H1 (cell line): Measurements from ENCODE around the gene WDR53. TPM values are rescaled to one million over a fixed set of nuclear protein-coding genes. Genes with fewer than 3 reads are reported as not detected.

Experiments
- CTCF ChIA-PET: fragments of 300-600 bp; sonication (Branson Sonifier 250); formaldehyde crosslinking; loops from one replicate; lab custom pipeline; 2021; ENCODE audit not compliant: partially characterized antibody; lab: Charles Lee
- POLR2A ChIA-PET: fragments of 300-600 bp; sonication (Branson Sonifier 250); formaldehyde crosslinking; loops from one replicate; lab custom pipeline; 2021; ENCODE audit warnings: inconsistent platforms; ENCODE audit not compliant: partially characterized antibody; lab: Charles Lee
- DNase-seq, 2 experiments: peaks; one replicate each; pipeline versions ENCODE4 v3.0.0 to v3.0.0-alpha.2; 2010 to 2022; ENCODE audit warnings: low spot score in 2 of 2, low read depth in 1 of 2, mixed read lengths in 1 of 2
- FAIRE-seq: peaks from 2 replicates; lab custom pipeline; 2011; peaks lifted over from hg19 to GRCh38; lab: Jason Lieb, UNC
- H2AFZ ChIP-seq: 2 replicates; pipeline ENCODE4 v1.8.1; 2012; ENCODE audit warnings: low read length, inconsistent platforms
- H2AK5ac ChIP-seq: 2 replicates; pipeline ENCODE4 v1.6.1; 2013; ENCODE audit warnings: low read depth, low read length
- H2BK120ac ChIP-seq: replicated peaks from 2 replicates; pipeline ENCODE3; 2013; ENCODE audit warnings: low read depth, low read length, inconsistent platforms
- H2BK12ac ChIP-seq: 2 replicates; pipeline ENCODE4 v1.6.1; 2013; ENCODE audit warnings: low read depth, low read length
- H2BK15ac ChIP-seq: 2 replicates; pipeline ENCODE4 v1.6.1; 2013; ENCODE audit warnings: low read length
- H2BK20ac ChIP-seq: 2 replicates; pipeline ENCODE4 v1.6.1; 2013; ENCODE audit warnings: low read length
- H2BK5ac ChIP-seq: 2 replicates; pipeline ENCODE4 v1.6.1; 2013; ENCODE audit warnings: low read depth, low read length
- H3K14ac ChIP-seq: 2 replicates; pipeline ENCODE4 v1.6.1; 2013; ENCODE audit warnings: inconsistent platforms; ENCODE audit not compliant: insufficient read length
- H3K18ac ChIP-seq: 2 replicates; pipeline ENCODE4 v1.6.1; 2013; ENCODE audit warnings: low read length; ENCODE audit errors: extremely low read depth
- H3K23ac ChIP-seq: 2 replicates; pipeline ENCODE4 v1.6.1; 2013; ENCODE audit warnings: inconsistent platforms; ENCODE audit not compliant: insufficient read length
- H3K23me2 ChIP-seq: 2 replicates; pipeline ENCODE4 v1.6.1; 2013; ENCODE audit warnings: low read depth, low read length
- H3K27ac ChIP-seq: 2 replicates; pipeline ENCODE4 v1.6.1; 2011; ENCODE audit warnings: low read depth, low read length, inconsistent platforms
- H3K27me3 ChIP-seq, 4 experiments: replicated peaks in 1 of 4; 1 replicate in 1 of 4; 2 replicates in 3 of 4; pipeline versions ENCODE4 v1.6.1 to v1.8.1; 2011 to 2013; ENCODE audit warnings: low read length in 3 of 4, mild to moderate bottlenecking in 3 of 4, inconsistent platforms in 2 of 4, mixed read lengths in 2 of 4, moderate library complexity in 1 of 4; ENCODE audit not compliant: control insufficient read depth in 3 of 4, insufficient read depth in 3 of 4; ENCODE audit errors: extremely low read depth in 1 of 4
- H3K36me3 ChIP-seq, 4 experiments: 2 replicates each; pipeline versions ENCODE4 v1.6.1 to v1.8.1; 2011 to 2013; ENCODE audit warnings: mild to moderate bottlenecking in 4 of 4, low read length in 3 of 4, moderate library complexity in 2 of 4, control low read depth in 1 of 4, inconsistent platforms in 1 of 4; ENCODE audit not compliant: insufficient read depth in 4 of 4, control insufficient read depth in 2 of 4
- H3K4ac ChIP-seq: replicated peaks from 2 replicates; pipeline ENCODE3; 2013; ENCODE audit warnings: low read length, low read depth, mixed read lengths, inconsistent platforms; ENCODE audit not compliant: insufficient read length
- H3K4me1 ChIP-seq, 4 experiments: replicated peaks in 1 of 4; 1 replicate in 1 of 4; 2 replicates in 3 of 4; pipeline versions ENCODE4 v1.6.1 to v1.8.1; 2011 to 2013; ENCODE audit warnings: low read length in 3 of 4, inconsistent platforms in 2 of 4, mixed read lengths in 1 of 4; ENCODE audit not compliant: insufficient read depth in 4 of 4, control insufficient read depth in 3 of 4
- H3K4me2 ChIP-seq, 2 experiments: 2 replicates each; pipeline versions ENCODE4 v1.6.1 to v1.8.1; 2011 to 2013; ENCODE audit warnings: low read depth in 2 of 2, low read length in 2 of 2, control low read depth in 1 of 2, inconsistent platforms in 1 of 2, mild to moderate bottlenecking in 1 of 2; ENCODE audit not compliant: insufficient read depth in 1 of 2
- H3K4me3 ChIP-seq, 4 experiments: fragments of 200-600, 300-600 bp in 1 of 4; sonication (generic), shearing (Covaris generic), sonication (Bioruptor Twin) in 1 of 4; 2 replicates each; pipeline versions ENCODE4 v1.5.1 to v1.8.1; 2011 to 2016; ENCODE audit warnings: low read length in 4 of 4, low read depth in 3 of 4, control low read depth in 2 of 4, inconsistent platforms in 2 of 4, mild to moderate bottlenecking in 2 of 4, mixed read lengths in 1 of 4, moderate library complexity in 1 of 4; ENCODE audit not compliant: insufficient read depth in 2 of 4; ENCODE audit errors: extremely low read depth in 1 of 4
- H3K56ac ChIP-seq: replicated peaks from 2 replicates; pipeline ENCODE3; 2013; ENCODE audit warnings: low read depth, mild to moderate bottlenecking, mixed read lengths, low read length, inconsistent platforms; ENCODE audit not compliant: insufficient read length
- H3K79me1 ChIP-seq: 2 replicates; pipeline ENCODE4 v1.6.1; 2013; ENCODE audit warnings: low read depth, low read length, control low read depth
- H3K79me2 ChIP-seq, 2 experiments: 2 replicates each; pipeline versions ENCODE4 v1.6.1 to v1.8.1; 2012 to 2013; ENCODE audit warnings: low read length in 2 of 2, mild to moderate bottlenecking in 2 of 2, inconsistent platforms in 1 of 2; ENCODE audit not compliant: insufficient read depth in 2 of 2, control insufficient read depth in 1 of 2
- H3K9ac ChIP-seq, 4 experiments: replicated peaks in 1 of 4; 1 replicate in 1 of 4; 2 replicates in 3 of 4; pipeline versions ENCODE4 v1.6.1 to v1.8.1; 2011 to 2013; ENCODE audit warnings: low read depth in 3 of 4, low read length in 3 of 4, control low read depth in 2 of 4, mild to moderate bottlenecking in 2 of 4, moderate library complexity in 2 of 4, inconsistent platforms in 1 of 4; ENCODE audit errors: extremely low read depth in 1 of 4
- H3K9me3 ChIP-seq, 2 experiments: 2 replicates each; pipeline versions ENCODE4 v1.6.1 to v1.8.1; 2012 to 2013; ENCODE audit warnings: mild to moderate bottlenecking in 2 of 2, moderate library complexity in 2 of 2, control low read depth in 1 of 2, inconsistent platforms in 1 of 2, low read depth in 1 of 2, low read length in 1 of 2, mixed read lengths in 1 of 2; ENCODE audit not compliant: insufficient read depth in 2 of 2
- H4K20me1 ChIP-seq, 2 experiments: replicated peaks in 1 of 2; 2 replicates each; pipeline versions ENCODE3 to v1.8.1; 2011 to 2013; ENCODE audit warnings: inconsistent platforms in 2 of 2, low read length in 2 of 2, mild to moderate bottlenecking in 1 of 2; ENCODE audit not compliant: insufficient read depth in 2 of 2, control insufficient read depth in 1 of 2
- H4K5ac ChIP-seq: 2 replicates; pipeline ENCODE4 v1.6.1; 2013; ENCODE audit warnings: low read length, low read depth, mixed read lengths, inconsistent platforms; ENCODE audit not compliant: insufficient read length
- H4K8ac ChIP-seq: 2 replicates; pipeline ENCODE4 v1.8.0; 2013; ENCODE audit warnings: mild to moderate bottlenecking, moderate library complexity, low read length, inconsistent platforms; ENCODE audit not compliant: insufficient read depth; ENCODE audit errors: extremely low read depth
- H4K91ac ChIP-seq: replicated peaks from 2 replicates; pipeline ENCODE3; 2013; ENCODE audit warnings: low read length, mixed read lengths, inconsistent platforms; ENCODE audit not compliant: insufficient read length
- CBX5 ChIP-seq: fragments of 300-800, 300-1000 bp; sonication (generic); IDR thresholded peaks from 2 replicates; pipeline ENCODE4 v1.7.1; 2016; ENCODE audit warnings: antibody characterized with exemption, low read length, low read depth
- CHD2 ChIP-seq: IDR thresholded peaks from 2 replicates; pipeline ENCODE4 v1.6.1; 2012; ENCODE audit warnings: low read length, improper control_type of control experiment
- CREB1 ChIP-seq: IDR thresholded peaks from 2 replicates; pipeline ENCODE4 v1.6.1; 2012; ENCODE audit warnings: inconsistent platforms
- FOSL1 ChIP-seq: IDR thresholded peaks from 2 replicates; pipeline ENCODE4 v1.6.1; 2011; ENCODE audit warnings: mild to moderate bottlenecking, low read depth, low read length, moderate library complexity; ENCODE audit not compliant: insufficient read depth
- GTF2F1 ChIP-seq: IDR thresholded peaks from 2 replicates; pipeline ENCODE4 v1.6.1; 2012; ENCODE audit warnings: low read depth, low read length, improper control_type of control experiment, borderline replicate concordance
- KDM1A ChIP-seq: fragments of 200-600, 300-600 bp; sonication (generic); IDR thresholded peaks from 2 replicates; pipeline ENCODE4 v1.7.1; 2016; ENCODE audit warnings: mild to moderate bottlenecking, low read length, borderline replicate concordance
- PHF8 ChIP-seq: fragments of 200-600 bp; sonication (generic); conservative IDR thresholded peaks from 2 replicates; pipeline ENCODE4 v1.7.1; 2012; ENCODE audit warnings: low read depth, mild to moderate bottlenecking, inconsistent platforms, low read length, moderate library complexity
- RFX5 ChIP-seq: IDR thresholded peaks from 2 replicates; pipeline ENCODE4 v1.6.1; 2011; ENCODE audit warnings: low read depth, low read length, improper control_type of control experiment, borderline replicate concordance
- RXRA ChIP-seq: IDR thresholded peaks from 2 replicates; pipeline ENCODE4 v1.6.1; 2011; ENCODE audit warnings: low read depth, mild to moderate bottlenecking, low read length, moderate library complexity; ENCODE audit not compliant: insufficient read depth
- SIN3A ChIP-seq, 2 experiments: IDR thresholded peaks in 1 of 2; conservative IDR thresholded peaks in 1 of 2; 2 replicates each; pipeline ENCODE4 v1.6.1; 2011 to 2012; ENCODE audit warnings: low read length in 2 of 2, improper control_type of control experiment in 1 of 2, low read depth in 1 of 2, mild to moderate bottlenecking in 1 of 2
- SP2 ChIP-seq: IDR thresholded peaks from 2 replicates; pipeline ENCODE4 v1.6.1; 2012; ENCODE audit warnings: mild to moderate bottlenecking, low read length, inconsistent platforms
- SUZ12 ChIP-seq: fragments of 200-600 bp; sonication (generic); IDR thresholded peaks from 2 replicates; pipeline ENCODE4 v1.6.1; 2012; ENCODE audit warnings: mild to moderate bottlenecking, inconsistent platforms, low read length, moderate library complexity, mixed read lengths
- ZNF274 ChIP-seq: IDR thresholded peaks from 2 replicates; pipeline ENCODE4 v1.7.0; 2012; ENCODE audit warnings: low read length, borderline replicate concordance; ENCODE audit errors: extremely low read depth
- WGBS, 2 experiments: shearing (Covaris generic) in 1 of 2; methylation state at CpG; one replicate each; pipeline versions ENCODE4 v1.1.6 to v1.1.7; 2013 to 2015; ENCODE audit warnings: low lambda C conversion rate in 2 of 2, mixed read lengths in 2 of 2, inconsistent platforms in 1 of 2, low coverage in 1 of 2, missing lambda C conversion rate in 1 of 2; ENCODE audit not compliant: insufficient replicate concordance in 2 of 2, insufficient coverage in 1 of 2, insufficient read length in 1 of 2; ENCODE audit errors: extremely low coverage in 1 of 2, missing lambda C conversion rate in 1 of 2; 5-methylcytosine and 5-hydroxymethylcytosine counted together
- polyA plus RNA-seq, 7 experiments: library from polyadenylated mRNA; depleted of rRNA in 3 of 7; stranded (reverse) in 5 of 7; unstranded in 2 of 7; fragments of >200 nt in 5 of 7; fragments of 200-250 nt in 2 of 7; gene quantifications; 1 replicate in 5 of 7; 2 replicates in 1 of 7; 4 replicates in 1 of 7; pipeline versions ENCODE4 v1.2.1 to v1.2.3, GENCODE V29; 2011 to 2013; ENCODE audit warnings: missing spikeins in 2 of 7, mixed read lengths in 2 of 7
- total RNA-seq: library from RNA; stranded (reverse); fragmentation: NEBNext Ultra II Directional; extraction: Animal tissue kit (Norgen Biotek cat#: 25700); gene quantifications from 2 replicates; pipeline ENCODE4 v1.2.1, GENCODE V29; 2021

Gene WDR53
- total and polyA plus RNA-seq, 2 of the 8 experiments (the other 6 are each of a cell fraction or from before 2014, with no cell fraction given), result 7.4 to 18.8 TPM

DNA sequence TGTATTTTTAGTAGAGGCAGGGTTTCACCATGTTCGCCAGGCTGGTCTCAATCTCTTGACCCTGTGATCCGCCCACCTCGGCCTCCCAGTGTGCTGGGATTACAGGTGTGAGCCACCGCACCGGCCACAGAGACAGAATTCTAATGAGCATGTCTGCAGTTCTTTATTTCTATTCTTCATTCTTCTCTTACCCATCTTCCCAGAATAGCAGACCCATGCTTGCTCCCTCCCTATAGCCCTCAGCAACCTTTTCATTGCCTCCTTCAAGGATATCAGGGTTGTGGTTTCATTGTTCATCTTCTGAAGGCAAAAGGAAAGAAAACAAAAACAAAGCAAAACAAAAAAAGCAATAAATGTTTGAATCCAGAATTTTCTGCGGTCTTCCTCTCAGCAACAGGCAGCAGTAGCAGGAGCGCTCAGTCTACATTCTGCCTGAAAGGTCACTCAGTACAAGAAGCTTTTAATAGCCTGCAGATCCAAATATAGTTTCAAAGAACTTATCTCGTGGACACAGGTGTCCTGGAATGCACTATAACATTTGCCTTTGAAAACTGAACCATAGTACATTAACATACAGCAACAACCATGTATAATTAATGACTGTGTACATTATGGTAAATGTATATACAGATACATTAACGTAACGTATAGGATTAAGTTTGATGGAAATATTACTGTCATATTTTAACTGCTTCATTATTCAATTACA is 53.3 kb downstream of the WDR53 start, which contains the start of gene SMCO1:
TSS of gene SMCO1 (minus strand) at position 434 of the 709 bp plus-strand sequence. CDS start at position 297, 137 bp downstream.
- H2BK12ac ChIP-seq, result no peak within 1 kb of the TSS
- H2AK5ac ChIP-seq, result no peak within 1 kb of the TSS
- H3K4ac ChIP-seq, result no peak within 1 kb of the TSS
- H3K56ac ChIP-seq, result no peak within 1 kb of the TSS
- H2BK15ac ChIP-seq, result no peak within 1 kb of the TSS
- H4K5ac ChIP-seq, result no peak within 1 kb of the TSS
- H3K4me2 ChIP-seq, result no peak within 1 kb of the TSS
- no peaks in the 10 kb centered on the region for H4K20me1 ChIP-seq
- no peak within 1 kb of the TSS for H3K14ac ChIP-seq
- 94% methylated on average over 10 of the region's 10 CpGs; no CpG with 5 or more reads in 1 of the 2 experiments for WGBS, 2 experiments
- H3K4me1 ChIP-seq, result no peaks in the 10 kb centered on the region
- H2AFZ ChIP-seq, result no peak within 1 kb of the TSS
- no peak within 1 kb of the TSS for H3K23ac ChIP-seq
- DNase-seq (no peak), FAIRE-seq (no peak)
- peaks cover 26 to 28% of the 10 kb centered on the region in 2 experiments for H3K9me3 ChIP-seq
- H3K79me1 ChIP-seq, result no peaks in the 10 kb centered on the region
- H3K4me3 ChIP-seq, result no peak within 1 kb of the TSS
- no peak within 1 kb of the TSS for H3K27ac ChIP-seq
- H3K23me2 ChIP-seq, result no peaks in the 10 kb centered on the region
- H2BK20ac ChIP-seq, result no peak within 1 kb of the TSS
- H4K8ac ChIP-seq, result no peak within 1 kb of the TSS
- no peak within 1 kb of the TSS for H3K18ac ChIP-seq
- no peak within 1 kb of the TSS for H3K9ac ChIP-seq
- no peak within 1 kb of the TSS for H4K91ac ChIP-seq
- no peaks in the 10 kb centered on the region for H3K27me3 ChIP-seq
- no peak within 1 kb of the TSS for H2BK120ac ChIP-seq
- ChIA-PET POLR2A (no interaction called here), CTCF (interaction anchor here (0.6 to 2.6 kb wide), 2 partner anchors 8 to 442 kb away, joined by 3 to 7 read pairs; no protein-coding TSS in a partner anchor)
- H3K36me3 ChIP-seq, result peaks cover 0 to 7% (median 0%) of the 10 kb centered on the region in 4 experiments; a peak in 2 of 8 replicates
- H3K79me2 ChIP-seq, result no peaks in the 10 kb centered on the region
- H2BK5ac ChIP-seq, result no peak within 1 kb of the TSS
- TF ChIP-seq RXRA (no peak), GTF2F1 (no peak), RFX5 (no peak), SP2 (no peak), ZNF274 (no peak), CBX5 (no peak), CREB1 (no peak), SUZ12 (no peak), KDM1A (no peak), SIN3A (conservative IDR thresholded peaks at IDR 0.05 in 1 of 2, IDR thresholded peaks at IDR 0.05 in 1 of 2; ENCODE audit: low read depth in 1 of 2, low read length in 2 of 2) (no peak), PHF8 (no peak), FOSL1 (no peak), CHD2 (no peak)
